GM18526 (cell line): ENCODE data around the gene ROR2.

Source experiments
- POLR2A ChIP-seq: IDR thresholded peaks from 3 replicates; pipeline ENCODE4 v1.6.1; 2011; ENCODE audit not compliant: insufficient read length; ENCODE audit errors: extremely low read depth

Gene ROR2

GRCh38 chr9:91683269-91683668 is 266.8 kb downstream of the ROR2 start:
- no peak for TF ChIP-seq POLR2A

- TF ChIP-seq POLR2A, result no peak
Measured at GRCh38 chr9:91682806-91683205, 267.2 kb downstream of the ROR2 start.

DNA sequence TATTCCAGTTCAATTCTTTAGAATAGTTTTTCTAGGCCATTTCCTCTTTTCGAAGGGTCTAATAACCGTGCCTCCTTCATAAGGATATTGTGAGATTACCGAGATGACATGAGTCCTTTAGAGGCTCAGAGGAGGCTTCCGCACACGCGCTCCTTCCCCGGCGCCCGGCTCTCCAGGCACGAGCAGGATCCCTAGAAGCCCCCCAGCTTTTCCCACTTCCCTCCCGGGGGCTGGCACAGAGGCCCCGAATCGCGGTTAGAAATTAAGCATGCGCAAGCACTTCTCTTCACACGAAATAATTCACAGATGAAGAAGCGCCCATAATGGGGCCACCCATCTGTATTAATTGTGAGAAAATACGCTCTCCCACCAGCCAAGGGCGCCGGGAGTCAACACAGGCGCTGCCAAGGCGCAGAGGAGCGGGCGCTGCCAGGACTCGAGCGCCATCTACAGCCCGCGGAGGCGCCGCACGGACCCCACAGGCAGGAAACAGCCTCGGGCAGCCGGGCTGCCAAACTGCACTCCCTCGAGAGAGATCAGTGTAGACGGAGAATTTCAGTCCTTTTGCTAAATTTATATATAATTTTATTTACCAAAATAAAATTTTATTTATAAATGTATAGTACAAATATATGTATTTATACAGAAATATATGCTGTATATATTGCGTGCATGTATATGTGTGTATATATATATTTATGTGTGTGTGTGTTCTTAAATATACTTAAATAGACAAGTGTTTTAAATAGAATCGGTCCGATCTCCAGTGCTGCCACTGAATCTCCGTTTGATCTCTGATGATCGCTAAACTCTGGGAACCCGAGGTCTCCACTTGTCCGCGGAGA is 268.3 kb downstream of the ROR2 start:
- no peak for TF ChIP-seq POLR2A

DNA sequence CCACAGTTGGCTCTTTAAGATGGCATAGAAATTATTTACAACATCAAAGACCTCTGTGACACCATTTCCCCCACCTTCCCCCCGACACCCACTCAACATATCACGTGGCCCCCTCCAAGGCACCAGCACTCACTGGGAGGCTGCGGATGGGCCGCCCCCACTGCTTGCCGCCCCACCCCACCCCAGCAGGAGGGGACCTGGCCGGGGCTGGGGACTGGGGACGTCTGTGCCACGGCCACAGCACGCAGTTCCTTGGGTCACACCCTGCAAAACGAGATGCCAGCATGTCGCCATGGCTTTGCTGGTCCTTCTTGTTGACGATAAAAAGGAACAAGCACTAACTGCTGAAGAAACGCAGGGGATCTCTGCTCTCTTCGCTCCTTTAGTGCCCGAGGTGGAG is 269.0 kb downstream of the ROR2 start:
- TF ChIP-seq POLR2A, result no peak

- TF ChIP-seq POLR2A, result no peak
Measured at GRCh38 chr9:91680106-91680505, 269.9 kb downstream of the ROR2 start.

DNA sequence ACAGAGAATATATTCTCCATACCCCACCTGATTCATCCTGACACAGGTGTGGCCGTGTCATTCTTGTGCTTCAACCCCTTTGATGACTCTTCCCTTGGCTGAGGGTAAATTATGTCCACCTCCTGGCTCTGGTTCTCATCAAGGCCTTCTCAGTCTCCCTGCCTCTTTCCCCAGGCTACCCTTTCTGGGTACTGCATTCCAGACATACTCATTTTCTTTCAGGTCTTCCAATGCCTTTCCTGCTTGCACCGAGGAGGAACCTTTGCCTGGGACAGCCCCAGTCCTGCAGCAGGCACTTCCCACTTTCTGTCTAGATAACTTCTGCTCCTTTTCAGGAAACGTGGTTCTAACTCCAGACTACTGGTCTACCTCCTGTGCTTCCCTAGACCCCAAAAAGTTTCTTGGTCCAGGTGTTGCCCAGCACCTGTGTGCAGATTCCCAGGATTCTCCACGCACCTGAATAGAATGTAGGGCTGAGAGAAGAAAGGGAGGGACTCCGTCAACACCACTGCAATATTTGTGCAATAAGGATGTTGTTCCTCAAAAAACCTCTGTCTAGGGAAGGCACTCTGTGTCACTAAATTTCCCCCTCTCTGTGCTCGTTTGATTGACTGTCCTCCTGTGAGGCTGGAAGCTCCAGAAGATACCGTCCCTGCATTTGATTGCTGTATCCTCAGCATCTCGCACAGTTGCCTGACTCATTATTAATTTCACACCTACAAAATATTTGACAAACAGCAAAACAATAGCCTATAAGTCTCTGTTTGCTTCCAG is 271.0 kb downstream of the ROR2 start:
- no peak for TF ChIP-seq POLR2A

GRCh38 chr9:91677822-91678436 is 272.1 kb downstream of the ROR2 start:
- TF ChIP-seq POLR2A, result no peak

DNA sequence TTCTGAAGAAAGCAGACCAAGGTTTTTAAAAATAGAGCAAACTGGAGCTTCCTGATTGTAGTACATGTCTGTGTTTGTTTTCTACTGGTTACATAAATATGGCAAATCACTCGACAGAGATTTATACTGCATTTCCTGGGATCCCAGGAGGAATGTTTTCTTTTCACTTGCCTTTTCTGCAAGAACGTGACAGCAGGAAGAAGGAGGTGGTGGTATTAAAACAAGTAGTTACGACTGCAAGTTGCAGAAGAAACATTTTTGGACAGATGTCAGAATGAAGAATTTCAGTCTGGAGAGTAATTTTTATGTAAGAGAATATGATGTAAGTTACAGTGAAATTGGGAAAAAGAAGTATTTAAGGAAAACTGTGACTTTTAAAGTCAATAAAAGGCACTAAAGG is 272.7 kb downstream of the ROR2 start:
- TF ChIP-seq POLR2A, result no peak

GRCh38 chr9:91676046-91676445 is 274.0 kb downstream of the ROR2 start:
- no peak for TF ChIP-seq POLR2A

DNA sequence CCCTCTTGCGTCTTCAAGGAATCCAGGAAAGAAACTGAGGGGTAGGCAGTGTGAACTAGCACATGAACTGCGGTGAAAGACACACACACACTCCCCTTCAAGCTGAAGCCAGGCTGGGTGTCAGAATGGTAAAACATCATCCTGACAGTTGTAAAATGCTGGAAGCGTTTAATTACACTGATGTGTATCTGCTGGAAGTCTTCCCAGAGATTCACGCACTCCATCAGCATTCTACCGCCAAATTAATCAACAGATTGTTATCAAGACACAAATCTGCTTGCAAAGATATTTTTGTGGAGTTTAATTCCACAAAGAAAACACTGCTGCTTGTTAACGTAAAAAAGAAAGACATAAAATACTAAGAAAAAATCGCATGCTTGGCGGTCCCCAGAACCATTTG is 285.4 kb downstream of the ROR2 start:
- no peak for TF ChIP-seq POLR2A

DNA sequence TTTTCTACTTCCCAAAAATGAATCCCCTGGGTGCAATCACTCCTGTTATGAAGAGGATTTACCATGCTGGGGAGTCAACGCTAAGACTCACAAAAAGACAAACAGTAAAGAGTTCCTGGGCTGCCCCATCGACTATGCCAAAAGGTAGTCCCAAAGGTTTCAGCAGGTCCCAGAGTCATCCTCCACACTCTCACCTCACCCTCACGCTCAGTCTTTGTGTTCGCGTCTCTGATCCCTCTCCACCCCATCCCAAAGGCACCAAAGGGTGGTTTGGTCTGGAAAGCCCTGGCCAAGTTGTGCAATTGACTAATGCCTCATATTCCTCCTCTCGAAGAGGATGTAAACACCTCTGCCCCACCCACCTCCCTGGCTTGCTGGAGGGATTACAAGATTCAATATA is 286.2 kb downstream of the ROR2 start:
- TF ChIP-seq POLR2A, result no peak

GRCh38 chr9:91661451-91661850 is 288.6 kb downstream of the ROR2 start:
- no peak for TF ChIP-seq POLR2A

DNA sequence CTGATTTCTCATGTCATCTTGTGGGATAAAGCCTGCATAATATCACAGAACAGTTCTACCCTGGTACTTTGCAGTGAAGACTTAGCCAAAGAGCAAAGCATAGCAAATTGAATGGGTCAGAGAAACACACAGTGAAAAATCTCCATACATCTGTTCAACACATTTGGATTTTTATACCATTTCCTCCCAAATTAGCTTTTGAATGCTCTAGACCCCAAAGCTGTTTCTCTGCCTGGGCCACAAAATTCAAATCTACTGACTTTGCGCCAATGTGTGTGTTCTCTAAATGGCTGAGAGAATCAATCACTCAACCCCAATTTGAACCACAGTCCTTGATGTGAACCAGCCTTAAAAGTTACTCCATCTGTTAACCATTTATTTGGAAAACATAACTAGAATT is 289.5 kb downstream of the ROR2 start:
- TF ChIP-seq POLR2A, result no peak

- TF ChIP-seq POLR2A, result no peak
Measured at GRCh38 chr9:91659529-91660495, 290.2 kb downstream of the ROR2 start.

DNA sequence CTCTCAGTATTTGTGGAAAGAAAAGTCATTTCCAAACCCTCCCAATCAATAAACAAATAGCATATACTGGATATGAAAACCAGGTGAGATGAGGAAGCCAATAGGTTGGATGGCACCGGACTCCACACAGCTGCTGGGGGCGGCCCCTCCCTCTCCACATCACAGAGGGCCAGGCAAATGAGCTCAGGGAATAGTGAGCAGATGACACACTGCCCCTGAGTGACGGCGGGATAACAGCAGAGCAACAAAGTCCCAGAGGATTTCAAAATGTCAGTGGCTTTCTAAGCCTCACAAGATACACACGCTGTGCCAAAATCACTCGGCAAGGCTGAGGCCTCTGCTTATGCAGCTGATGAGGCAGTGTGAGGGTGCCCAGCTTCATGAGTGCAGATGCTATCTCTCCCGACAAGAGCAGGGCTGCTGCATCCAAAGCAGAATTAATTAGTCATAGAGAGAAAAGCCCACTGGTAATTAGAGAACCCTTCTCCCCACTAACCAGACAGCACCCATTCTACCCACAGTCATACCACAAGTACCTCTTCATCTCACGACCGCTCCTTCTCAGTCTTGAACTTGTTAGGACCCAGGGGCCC is 291.4 kb downstream of the ROR2 start:
- no peak for TF ChIP-seq POLR2A

GRCh38 chr9:91657501-91657900 is 292.5 kb downstream of the ROR2 start:
- TF ChIP-seq POLR2A, result no peak
